HepG2 (cell line): ENCODE results near the gene PLCG1. TPM values are rescaled to one million over a fixed set of nuclear protein-coding genes. Genes with fewer than 3 reads are reported as not detected.
A peak's percentile ranks its signal among the peaks of the same experiment; 100 is the strongest.

Experiments used
- EHMT2 ChIP-seq: fragments of 200-600 bp; sonication (generic); IDR thresholded peaks from 2 replicates; pipeline ENCODE4 v1.7.0; 2017; ENCODE audit warnings: antibody characterized with exemption, low read depth, low read length, borderline replicate concordance
- FOXC1 ChIP-seq: sonication (generic); formaldehyde crosslinking; IDR thresholded peaks from 2 replicates; pipeline ENCODE4 v1.8.0; 2022; ENCODE audit warnings: mild to moderate bottlenecking, missing genetic modification reagents, borderline replicate concordance
- MXD4 ChIP-seq: IDR thresholded peaks from 2 replicates; pipeline ENCODE4 v1.6.1; 2016; ENCODE audit warnings: mild to moderate bottlenecking, missing biosample characterization, missing genetic modification reagents
- RFXANK ChIP-seq: IDR thresholded peaks from 2 replicates; pipeline ENCODE4 v1.6.1; 2016
- RFXAP ChIP-seq: sonication (generic); formaldehyde crosslinking; IDR thresholded peaks from 2 replicates; pipeline ENCODE4 v1.4.0; 2020; ENCODE audit warnings: missing genetic modification reagents, borderline replicate concordance
- SAFB2 ChIP-seq: sonication (generic); formaldehyde crosslinking; IDR thresholded peaks from 2 replicates; pipeline ENCODE4 v1.5.1; 2020; ENCODE audit warnings: missing genetic modification reagents, low read depth, mild to moderate bottlenecking, borderline replicate concordance
- SMC3 ChIP-seq: IDR thresholded peaks from 2 replicates; pipeline ENCODE4 v1.6.1; 2011; ENCODE audit warnings: low read length, improper control_type of control experiment
- SNAPC5 ChIP-seq: sonication (generic); formaldehyde crosslinking; IDR thresholded peaks from 2 replicates; pipeline ENCODE4 v1.8.1; 2023; ENCODE audit warnings: mild to moderate bottlenecking, missing genetic modification reagents, borderline replicate concordance
- TBP ChIP-seq: sonication (generic); formaldehyde crosslinking; IDR thresholded peaks from 2 replicates; pipeline ENCODE4 v1.5.0; 2020; ENCODE audit warnings: missing genetic modification reagents
- ZBTB8A ChIP-seq: sonication (generic); formaldehyde crosslinking; IDR thresholded peaks from 2 replicates; pipeline ENCODE4 v1.4.0; 2020; ENCODE audit warnings: mild to moderate bottlenecking, low read depth, missing genetic modification reagents, borderline replicate concordance
- ZNF557 ChIP-seq: sonication (generic); formaldehyde crosslinking; IDR thresholded peaks from 2 replicates; pipeline ENCODE4 v1.4.0; 2020; ENCODE audit warnings: missing genetic modification reagents
- ZNF567 ChIP-seq: sonication (generic); formaldehyde crosslinking; IDR thresholded peaks from 2 replicates; pipeline ENCODE4 v1.8.1; 2023; ENCODE audit warnings: mild to moderate bottlenecking, missing genetic modification reagents, borderline replicate concordance
- ZNF597 ChIP-seq: sonication (generic); formaldehyde crosslinking; IDR thresholded peaks from 2 replicates; pipeline ENCODE4 v1.5.0; 2020; ENCODE audit warnings: missing genetic modification reagents
- ZNF629 ChIP-seq: sonication (generic); formaldehyde crosslinking; conservative IDR thresholded peaks from 2 replicates; pipeline ENCODE4 v1.5.0; 2020; ENCODE audit warnings: missing genetic modification reagents
- ZSCAN9 ChIP-seq: IDR thresholded peaks from 2 replicates; pipeline ENCODE4 v1.6.1; 2016; ENCODE audit warnings: borderline replicate concordance
- polyA plus RNA-seq, 8 experiments: library from polyadenylated mRNA; depleted of rRNA in 3 of 8; stranded (reverse) in 7 of 8; unstranded in 1 of 8; fragments of >200 nt; fragmentation: Illumina TruSeq in 4 of 8; extraction: Trizol in 4 of 8; gene quantifications; 2 replicates each; pipeline versions ENCODE4 v1.2.1 to v1.2.3, GENCODE V29; 2011 to 2016; ENCODE audit warnings: low read depth in 4 of 8, missing spikeins in 1 of 8, mixed read lengths in 1 of 8; ENCODE audit not compliant: insufficient read depth in 1 of 8
- total RNA-seq, 5 experiments: library from RNA; depleted of rRNA; stranded (reverse); fragments of >200 nt; fragmentation: Illumina TruSeq; extraction: Trizol; gene quantifications; 2 replicates each; pipeline ENCODE4 v1.2.3, GENCODE V29; 2016; ENCODE audit warnings: low read depth in 1 of 5
- TF ChIP-seq, protein P1 (sequence below): IDR thresholded peaks from 2 replicates; pipeline ENCODE4 v1.6.1; 2016; ENCODE audit warnings: low read depth, missing genetic modification reagents, missing compliant biosample characterization
- TF ChIP-seq, protein P2 (sequence below): sonication (generic); formaldehyde crosslinking; IDR thresholded peaks from 2 replicates; pipeline ENCODE4 v1.4.0; 2020; ENCODE audit warnings: missing genetic modification reagents, borderline replicate concordance

The PLCG1 gene
- total and polyA plus RNA-seq, 2 of the 13 experiments (the other 11 are each of a cell fraction or from before 2014, with no cell fraction given): 85.3 to 158 TPM

- TF ChIP-seq, protein P1, sequence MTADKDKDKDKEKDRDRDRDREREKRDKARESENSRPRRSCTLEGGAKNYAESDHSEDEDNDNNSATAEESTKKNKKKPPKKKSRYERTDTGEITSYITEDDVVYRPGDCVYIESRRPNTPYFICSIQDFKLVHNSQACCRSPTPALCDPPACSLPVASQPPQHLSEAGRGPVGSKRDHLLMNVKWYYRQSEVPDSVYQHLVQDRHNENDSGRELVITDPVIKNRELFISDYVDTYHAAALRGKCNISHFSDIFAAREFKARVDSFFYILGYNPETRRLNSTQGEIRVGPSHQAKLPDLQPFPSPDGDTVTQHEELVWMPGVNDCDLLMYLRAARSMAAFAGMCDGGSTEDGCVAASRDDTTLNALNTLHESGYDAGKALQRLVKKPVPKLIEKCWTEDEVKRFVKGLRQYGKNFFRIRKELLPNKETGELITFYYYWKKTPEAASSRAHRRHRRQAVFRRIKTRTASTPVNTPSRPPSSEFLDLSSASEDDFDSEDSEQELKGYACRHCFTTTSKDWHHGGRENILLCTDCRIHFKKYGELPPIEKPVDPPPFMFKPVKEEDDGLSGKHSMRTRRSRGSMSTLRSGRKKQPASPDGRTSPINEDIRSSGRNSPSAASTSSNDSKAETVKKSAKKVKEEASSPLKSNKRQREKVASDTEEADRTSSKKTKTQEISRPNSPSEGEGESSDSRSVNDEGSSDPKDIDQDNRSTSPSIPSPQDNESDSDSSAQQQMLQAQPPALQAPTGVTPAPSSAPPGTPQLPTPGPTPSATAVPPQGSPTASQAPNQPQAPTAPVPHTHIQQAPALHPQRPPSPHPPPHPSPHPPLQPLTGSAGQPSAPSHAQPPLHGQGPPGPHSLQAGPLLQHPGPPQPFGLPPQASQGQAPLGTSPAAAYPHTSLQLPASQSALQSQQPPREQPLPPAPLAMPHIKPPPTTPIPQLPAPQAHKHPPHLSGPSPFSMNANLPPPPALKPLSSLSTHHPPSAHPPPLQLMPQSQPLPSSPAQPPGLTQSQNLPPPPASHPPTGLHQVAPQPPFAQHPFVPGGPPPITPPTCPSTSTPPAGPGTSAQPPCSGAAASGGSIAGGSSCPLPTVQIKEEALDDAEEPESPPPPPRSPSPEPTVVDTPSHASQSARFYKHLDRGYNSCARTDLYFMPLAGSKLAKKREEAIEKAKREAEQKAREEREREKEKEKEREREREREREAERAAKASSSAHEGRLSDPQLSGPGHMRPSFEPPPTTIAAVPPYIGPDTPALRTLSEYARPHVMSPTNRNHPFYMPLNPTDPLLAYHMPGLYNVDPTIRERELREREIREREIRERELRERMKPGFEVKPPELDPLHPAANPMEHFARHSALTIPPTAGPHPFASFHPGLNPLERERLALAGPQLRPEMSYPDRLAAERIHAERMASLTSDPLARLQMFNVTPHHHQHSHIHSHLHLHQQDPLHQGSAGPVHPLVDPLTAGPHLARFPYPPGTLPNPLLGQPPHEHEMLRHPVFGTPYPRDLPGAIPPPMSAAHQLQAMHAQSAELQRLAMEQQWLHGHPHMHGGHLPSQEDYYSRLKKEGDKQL (CRISPR knock-in tag): no peak
- TF ChIP-seq, protein P2, sequence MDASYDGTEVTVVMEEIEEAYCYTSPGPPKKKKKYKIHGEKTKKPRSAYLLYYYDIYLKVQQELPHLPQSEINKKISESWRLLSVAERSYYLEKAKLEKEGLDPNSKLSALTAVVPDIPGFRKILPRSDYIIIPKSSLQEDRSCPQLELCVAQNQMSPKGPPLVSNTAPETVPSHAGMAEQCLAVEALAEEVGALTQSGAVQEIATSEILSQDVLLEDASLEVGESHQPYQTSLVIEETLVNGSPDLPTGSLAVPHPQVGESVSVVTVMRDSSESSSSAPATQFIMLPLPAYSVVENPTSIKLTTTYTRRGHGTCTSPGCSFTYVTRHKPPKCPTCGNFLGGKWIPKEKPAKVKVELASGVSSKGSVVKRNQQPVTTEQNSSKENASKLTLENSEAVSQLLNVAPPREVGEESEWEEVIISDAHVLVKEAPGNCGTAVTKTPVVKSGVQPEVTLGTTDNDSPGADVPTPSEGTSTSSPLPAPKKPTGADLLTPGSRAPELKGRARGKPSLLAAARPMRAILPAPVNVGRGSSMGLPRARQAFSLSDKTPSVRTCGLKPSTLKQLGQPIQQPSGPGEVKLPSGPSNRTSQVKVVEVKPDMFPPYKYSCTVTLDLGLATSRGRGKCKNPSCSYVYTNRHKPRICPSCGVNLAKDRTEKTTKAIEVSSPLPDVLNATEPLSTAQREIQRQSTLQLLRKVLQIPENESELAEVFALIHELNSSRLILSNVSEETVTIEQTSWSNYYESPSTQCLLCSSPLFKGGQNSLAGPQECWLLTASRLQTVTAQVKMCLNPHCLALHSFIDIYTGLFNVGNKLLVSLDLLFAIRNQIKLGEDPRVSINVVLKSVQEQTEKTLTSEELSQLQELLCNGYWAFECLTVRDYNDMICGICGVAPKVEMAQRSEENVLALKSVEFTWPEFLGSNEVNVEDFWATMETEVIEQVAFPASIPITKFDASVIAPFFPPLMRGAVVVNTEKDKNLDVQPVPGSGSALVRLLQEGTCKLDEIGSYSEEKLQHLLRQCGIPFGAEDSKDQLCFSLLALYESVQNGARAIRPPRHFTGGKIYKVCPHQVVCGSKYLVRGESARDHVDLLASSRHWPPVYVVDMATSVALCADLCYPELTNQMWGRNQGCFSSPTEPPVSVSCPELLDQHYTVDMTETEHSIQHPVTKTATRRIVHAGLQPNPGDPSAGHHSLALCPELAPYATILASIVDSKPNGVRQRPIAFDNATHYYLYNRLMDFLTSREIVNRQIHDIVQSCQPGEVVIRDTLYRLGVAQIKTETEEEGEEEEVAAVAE (CRISPR knock-in tag): no peak
- TF ChIP-seq ZNF629 (no peak), SAFB2 (CRISPR knock-in tag) (no peak), SMC3 (no peak), ZNF597 (no peak), TBP (CRISPR knock-in tag) (no peak), MXD4 (CRISPR knock-in tag) (0 out of 2 replicates have a peak, but pooled peaks have one; percentile 38), FOXC1 (CRISPR knock-in tag) (no peak), EHMT2 (peak; percentile 36; the same call in 1 of the 2 replicates), RFXAP (CRISPR knock-in tag) (no peak), SNAPC5 (CRISPR knock-in tag) (no peak), ZBTB8A (CRISPR knock-in tag) (no peak), ZNF567 (CRISPR knock-in tag) (no peak), ZSCAN9 (CRISPR knock-in tag) (no peak), RFXANK (CRISPR knock-in tag) (no peak), ZNF557 (CRISPR knock-in tag) (no peak)
Measured at GRCh38 chr20:41110930-41111577, 26.3 kb upstream of the PLCG1 start (continued).
